ENCODE results near the gene SLC25A21. TPM values are rescaled to one million over a fixed set of nuclear protein-coding genes. Genes with fewer than 3 reads are reported as not detected.

Gene SLC25A21
- total RNA-seq, 4 donors from 2014 or later, result 0.67 to 2.1 (median 0.91) TPM

GRCh38 chr14:36768638-36769337 is 403.6 kb downstream of the SLC25A21 start:
- no peak for TF ChIP-seq POLR2A (IDR thresholded peaks at IDR 0.05)
- no peaks in the 10 kb centered on the region for H3K27me3 ChIP-seq
- H3K27ac ChIP-seq, result peak overlapping the region; percentile 54 to 89 (median 78)
- H3K4me1 ChIP-seq, result peaks cover 0 to 88% (median 20%) of the 10 kb centered on the region in 3 donors
- no peaks in the 10 kb centered on the region for H3K36me3 ChIP-seq
- WGBS, 2 donors, result 37 to 45% methylated on average over 4 of the region's 4 CpGs
- DNase-seq, result no peak
- no peak overlapping the region for H3K4me3 ChIP-seq
- no peaks in the 10 kb centered on the region for H3K9me3 ChIP-seq
- intact Hi-C loops (cut with DNase I), result no loop called here

- Histone ChIP-seq H3K36me3 (no peaks in the 10 kb centered on the region), H3K4me1 (peaks cover 0 to 86% (median 20%) of the 10 kb centered on the region in 3 donors), H3K4me3 (no peak overlapping the region), H3K9me3 (no peaks in the 10 kb centered on the region), H3K27me3 (no peaks in the 10 kb centered on the region), H3K27ac (peak overlapping the region; percentile 67 to 89 (median 78))
- TF ChIP-seq, protein P1, sequence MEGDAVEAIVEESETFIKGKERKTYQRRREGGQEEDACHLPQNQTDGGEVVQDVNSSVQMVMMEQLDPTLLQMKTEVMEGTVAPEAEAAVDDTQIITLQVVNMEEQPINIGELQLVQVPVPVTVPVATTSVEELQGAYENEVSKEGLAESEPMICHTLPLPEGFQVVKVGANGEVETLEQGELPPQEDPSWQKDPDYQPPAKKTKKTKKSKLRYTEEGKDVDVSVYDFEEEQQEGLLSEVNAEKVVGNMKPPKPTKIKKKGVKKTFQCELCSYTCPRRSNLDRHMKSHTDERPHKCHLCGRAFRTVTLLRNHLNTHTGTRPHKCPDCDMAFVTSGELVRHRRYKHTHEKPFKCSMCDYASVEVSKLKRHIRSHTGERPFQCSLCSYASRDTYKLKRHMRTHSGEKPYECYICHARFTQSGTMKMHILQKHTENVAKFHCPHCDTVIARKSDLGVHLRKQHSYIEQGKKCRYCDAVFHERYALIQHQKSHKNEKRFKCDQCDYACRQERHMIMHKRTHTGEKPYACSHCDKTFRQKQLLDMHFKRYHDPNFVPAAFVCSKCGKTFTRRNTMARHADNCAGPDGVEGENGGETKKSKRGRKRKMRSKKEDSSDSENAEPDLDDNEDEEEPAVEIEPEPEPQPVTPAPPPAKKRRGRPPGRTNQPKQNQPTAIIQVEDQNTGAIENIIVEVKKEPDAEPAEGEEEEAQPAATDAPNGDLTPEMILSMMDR (IDR thresholded peaks at IDR 0.05), result no peak
- no peak for TF ChIP-seq POLR2A (IDR thresholded peaks at IDR 0.05)
- WGBS, 2 donors, result 23 to 30% methylated on average over 5 to 7 of the region's 7 CpGs
- no peak for DNase-seq
- intact Hi-C loops (cut with DNase I), result no loop called here
Measured at GRCh38 chr14:36767603-36768281, 404.7 kb downstream of the SLC25A21 start.

DNA sequence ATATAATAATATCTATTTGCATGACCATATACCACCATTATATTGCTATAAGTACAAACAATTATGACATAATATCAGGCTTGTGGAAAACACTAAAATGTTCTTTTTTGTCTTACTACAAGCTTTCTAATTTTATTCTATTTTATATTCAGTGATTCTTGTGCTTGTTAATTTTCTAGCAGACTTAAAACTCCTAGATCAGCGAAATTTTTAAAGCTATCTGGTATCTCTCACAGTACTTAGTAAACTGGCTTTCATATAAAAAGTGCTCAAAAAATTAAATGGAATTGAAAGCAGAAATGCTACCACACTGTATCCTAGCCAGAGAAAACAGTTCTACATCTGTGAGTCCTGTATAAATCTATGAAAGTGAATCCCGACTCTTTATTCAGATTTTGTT is 405.4 kb downstream of the SLC25A21 start:
- intact Hi-C loops (cut with DNase I), result no loop called here
- no peak overlapping the region for H3K4me3 ChIP-seq
- H3K9me3 ChIP-seq, result no peaks in the 10 kb centered on the region
- peak overlapping the region; percentile 67 to 89 (median 78) for H3K27ac ChIP-seq
- H3K36me3 ChIP-seq, result no peaks in the 10 kb centered on the region
- H3K27me3 ChIP-seq, result no peaks in the 10 kb centered on the region
- WGBS, 2 donors, result 53 to 59% methylated on average over 2 of the region's 2 CpGs
- no peak for DNase-seq
- TF ChIP-seq, protein P1 (IDR thresholded peaks at IDR 0.05), result no peak
- no peak for TF ChIP-seq POLR2A (IDR thresholded peaks at IDR 0.05)
- H3K4me1 ChIP-seq, result peaks cover 0 to 79% (median 20%) of the 10 kb centered on the region in 3 donors

- TF ChIP-seq POLR2A (IDR thresholded peaks at IDR 0.05), result no peak
- TF ChIP-seq, protein P1 (IDR thresholded peaks at IDR 0.05), result no peak
- no peaks in the 10 kb centered on the region for H3K27me3 ChIP-seq
- peak overlapping the region; percentile 21 to 84 (median 75) for H3K27ac ChIP-seq
Measured at GRCh38 chr14:36757734-36758601, 414.4 kb downstream of the SLC25A21 start.

GRCh38 chr14:36756226-36756625 is 416.2 kb downstream of the SLC25A21 start:
- TF ChIP-seq, protein P1 (IDR thresholded peaks at IDR 0.05), result peak in 2 of 6 experiments; percentile 13 to 22
- no peak for TF ChIP-seq POLR2A (IDR thresholded peaks at IDR 0.05)
- intact Hi-C loops (cut with DNase I), result no loop called here
- Histone ChIP-seq H3K4me3 (no peak overlapping the region), H3K4me1 (peaks cover 0 to 78% (median 8%) of the 10 kb centered on the region in 3 donors), H3K9me3 (no peaks in the 10 kb centered on the region), H3K27me3 (no peaks in the 10 kb centered on the region), H3K27ac (peak overlapping the region in 2 of 4 donors; percentile 77 to 84), H3K36me3 (no peaks in the 10 kb centered on the region)
- WGBS, 2 donors, result 68 to 70% methylated on average over 12 of the region's 12 CpGs
- DNase-seq, result no peak

More at GRCh38 chr14:36757734-36758601, 414.4 kb downstream of the SLC25A21 start:
- no peaks in the 10 kb centered on the region for H3K9me3 ChIP-seq
- 21 to 38% methylated on average over 3 to 5 of the region's 6 CpGs for WGBS, 2 donors
- H3K4me3 ChIP-seq, result no peak overlapping the region
- no peaks in the 10 kb centered on the region for H3K36me3 ChIP-seq
- peaks cover 0 to 63% (median 5%) of the 10 kb centered on the region in 3 donors for H3K4me1 ChIP-seq
- no peak for DNase-seq
- intact Hi-C loops (cut with DNase I), result no loop called here

All from esophagus squamous epithelium (tissue), 5 donors.